GM18520 (cell line): ENCODE data around the gene RAD18.

Source experiments
- ATAC-seq: cut with Tn5 transposase; IDR thresholded peaks from one replicate; pipeline ENCODE4 v1.9.1; 2021; ENCODE audit not compliant: unreplicated experiment

The RAD18 gene, protein sequence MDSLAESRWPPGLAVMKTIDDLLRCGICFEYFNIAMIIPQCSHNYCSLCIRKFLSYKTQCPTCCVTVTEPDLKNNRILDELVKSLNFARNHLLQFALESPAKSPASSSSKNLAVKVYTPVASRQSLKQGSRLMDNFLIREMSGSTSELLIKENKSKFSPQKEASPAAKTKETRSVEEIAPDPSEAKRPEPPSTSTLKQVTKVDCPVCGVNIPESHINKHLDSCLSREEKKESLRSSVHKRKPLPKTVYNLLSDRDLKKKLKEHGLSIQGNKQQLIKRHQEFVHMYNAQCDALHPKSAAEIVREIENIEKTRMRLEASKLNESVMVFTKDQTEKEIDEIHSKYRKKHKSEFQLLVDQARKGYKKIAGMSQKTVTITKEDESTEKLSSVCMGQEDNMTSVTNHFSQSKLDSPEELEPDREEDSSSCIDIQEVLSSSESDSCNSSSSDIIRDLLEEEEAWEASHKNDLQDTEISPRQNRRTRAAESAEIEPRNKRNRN

DNA sequence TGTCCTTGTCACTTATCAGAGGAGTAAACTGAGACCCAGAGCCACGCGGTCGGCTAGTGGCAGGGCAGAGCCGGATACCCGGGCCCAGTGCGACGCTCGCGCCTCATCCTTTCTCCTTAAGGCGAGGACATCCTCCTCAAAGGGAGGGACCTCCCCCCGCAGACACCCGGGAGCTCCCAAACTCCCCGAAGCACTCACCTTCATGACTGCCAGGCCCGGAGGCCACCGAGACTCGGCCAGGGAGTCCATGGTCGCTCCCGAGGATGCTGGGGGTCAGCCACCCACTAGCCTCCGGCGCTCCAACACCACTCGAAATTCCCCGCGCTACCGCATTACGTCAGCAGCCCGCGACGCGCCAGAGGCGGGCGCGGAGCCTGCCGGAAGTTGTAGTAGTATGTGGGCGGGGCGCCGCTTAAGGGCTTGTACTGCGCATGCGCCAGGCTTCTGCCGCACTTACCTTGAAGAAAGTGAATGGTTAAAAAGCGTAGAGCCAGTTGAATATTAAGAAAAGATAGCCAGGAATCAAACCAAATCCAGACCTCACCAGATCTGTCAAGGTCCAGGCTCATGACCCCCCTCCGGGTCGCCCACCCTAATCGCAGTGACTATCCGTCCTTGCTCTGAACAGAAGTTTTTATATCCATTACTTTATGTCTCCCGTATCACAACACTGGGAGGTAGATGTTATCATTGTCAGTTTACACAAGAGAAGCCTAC lies at the start of gene RAD18:
Gene RAD18 (minus strand): TSS at position 336 of the 717 bp plus-strand sequence. CDS start 87 bp downstream, at position 249.
- ATAC-seq, result peak; percentile 97

DNA sequence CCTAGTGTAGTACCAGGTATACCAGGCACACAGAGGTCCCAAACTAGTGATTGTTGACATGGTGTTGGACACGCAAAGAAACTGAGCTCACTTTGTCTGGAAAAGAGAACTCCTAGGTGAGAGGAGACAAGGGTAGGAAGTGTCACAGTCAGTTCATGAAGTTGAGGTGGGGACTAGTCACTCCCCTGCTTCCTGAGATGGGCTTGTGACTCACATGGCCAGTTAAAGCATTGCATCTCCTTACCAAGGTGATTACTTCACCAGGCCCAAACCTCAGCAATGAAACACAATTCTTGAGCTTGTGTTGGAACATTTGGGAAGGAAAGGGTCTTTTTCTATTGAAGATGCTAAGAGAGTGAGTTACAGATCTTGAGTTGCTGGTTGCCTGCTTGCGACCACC lies 49.2 kb upstream of the RAD18 start:
- no peak for ATAC-seq

DNA sequence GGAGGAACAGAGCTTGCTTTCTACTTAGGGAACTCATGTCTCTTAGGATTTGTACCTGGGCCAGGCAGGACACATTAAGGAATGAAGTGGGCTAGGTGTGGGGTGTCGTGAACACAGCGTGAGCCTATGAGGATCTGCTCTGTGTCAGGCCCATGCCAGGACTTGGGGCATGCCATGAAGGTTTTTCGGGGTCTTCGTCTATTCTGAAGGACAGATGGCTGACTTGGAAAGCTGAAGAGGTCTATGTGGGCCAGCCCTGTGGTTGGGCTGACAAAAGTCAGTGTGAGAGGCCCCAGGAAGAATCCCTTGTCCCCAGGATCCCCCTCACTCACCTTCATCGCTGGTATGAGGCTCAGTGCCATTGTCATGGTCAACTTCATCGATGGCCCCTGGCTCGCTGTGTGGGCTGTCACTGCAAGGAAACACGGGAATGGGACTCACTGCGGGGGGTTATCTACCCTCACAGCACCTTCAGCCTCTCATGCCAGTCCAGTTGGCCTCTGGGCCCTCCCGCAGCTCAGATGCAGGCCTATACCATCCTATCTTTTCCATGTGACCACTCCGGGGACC lies 46.8 kb upstream of the RAD18 start:
- no peak for ATAC-seq

- ATAC-seq, result no peak
Observed at GRCh38 chr3:9008550-9009255, 45.4 kb upstream of the RAD18 start.

DNA sequence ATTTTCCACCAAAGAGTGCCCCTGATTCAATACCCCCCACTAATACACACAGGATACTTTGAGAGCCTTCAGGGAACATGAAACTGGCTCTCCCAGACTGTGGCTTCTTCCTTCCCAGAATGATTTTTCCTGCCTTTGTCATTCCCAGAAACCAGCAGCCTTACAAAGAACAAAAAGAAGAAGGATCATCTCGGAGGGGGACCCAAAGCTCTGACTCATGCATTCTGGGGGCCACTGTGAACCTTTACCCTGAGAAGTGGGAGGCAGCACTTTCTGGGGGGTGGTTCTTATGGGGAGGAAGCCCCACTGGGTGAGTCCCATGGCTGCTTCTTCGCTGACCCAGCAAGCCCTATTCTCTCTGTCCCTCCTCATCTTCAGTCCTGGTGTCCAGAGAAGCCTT lies 44.7 kb upstream of the RAD18 start:
- no peak for ATAC-seq

GRCh38 chr3:9007213-9007612 lies 43.9 kb upstream of the RAD18 start:
- ATAC-seq, result no peak

DNA sequence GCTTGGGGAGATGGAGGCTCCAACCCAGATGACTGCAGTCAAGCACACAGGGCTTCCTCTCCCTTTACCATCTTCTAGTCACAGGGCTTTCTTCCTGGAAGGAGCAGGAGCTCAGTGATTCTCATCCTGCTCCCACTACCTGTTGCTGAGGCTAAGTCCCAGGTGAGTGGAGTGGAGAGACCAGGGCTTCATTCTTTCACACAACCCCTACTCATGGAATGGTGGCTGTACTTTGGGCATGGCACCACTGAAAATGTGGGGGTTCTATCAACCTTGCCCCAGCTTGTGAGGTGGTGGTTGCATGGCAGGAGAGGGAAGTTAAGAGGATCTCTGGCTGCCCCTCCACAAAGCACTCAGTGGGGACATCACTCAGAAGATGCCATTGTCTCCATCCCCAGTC lies 36.8 kb upstream of the RAD18 start:
- ATAC-seq, result no peak

DNA sequence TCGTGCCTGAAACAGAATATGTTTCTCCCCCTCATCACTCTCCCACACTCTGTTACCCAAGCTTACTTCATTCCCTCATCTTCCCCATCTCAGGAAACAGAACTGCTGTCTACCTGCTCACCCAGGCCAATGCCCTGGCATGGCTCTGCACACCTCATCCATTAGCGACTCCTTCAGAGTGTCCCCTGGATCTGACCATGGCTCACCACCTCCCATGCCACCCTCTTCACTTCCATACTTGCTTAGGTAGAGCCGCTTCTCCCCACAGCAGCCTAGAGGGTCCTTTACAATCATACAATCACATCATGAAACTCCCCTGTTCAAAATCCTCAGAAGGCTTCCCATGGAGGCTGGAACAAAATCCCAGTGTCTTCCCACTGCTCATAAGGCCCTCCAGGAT lies 33.9 kb upstream of the RAD18 start:
- no peak for ATAC-seq

DNA sequence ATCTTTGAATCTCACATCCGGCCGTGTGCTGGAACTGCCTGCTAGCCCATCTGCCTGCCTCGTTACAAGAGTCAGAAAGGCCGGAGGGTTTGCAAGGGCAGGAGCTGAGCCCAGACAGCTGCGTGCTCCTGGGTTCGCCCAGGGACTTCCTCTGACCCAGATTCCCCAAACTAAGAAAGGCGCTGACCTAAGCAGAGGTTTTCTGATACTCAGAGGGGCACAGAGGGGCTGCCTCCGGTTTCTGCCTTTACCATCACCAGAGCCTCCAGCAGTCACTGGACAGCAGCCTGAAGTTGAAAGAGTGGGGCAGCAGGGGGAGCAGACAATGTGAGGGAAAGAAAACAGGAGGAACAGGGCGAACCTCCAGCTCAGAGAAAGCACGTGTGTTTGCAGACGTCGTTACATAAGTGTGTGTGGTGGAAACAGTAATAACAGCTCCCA lies 33.4 kb upstream of the RAD18 start:
- no peak for ATAC-seq

- ATAC-seq, result no peak
Observed at GRCh38 chr3:8996216-8996615, 32.9 kb upstream of the RAD18 start.

DNA sequence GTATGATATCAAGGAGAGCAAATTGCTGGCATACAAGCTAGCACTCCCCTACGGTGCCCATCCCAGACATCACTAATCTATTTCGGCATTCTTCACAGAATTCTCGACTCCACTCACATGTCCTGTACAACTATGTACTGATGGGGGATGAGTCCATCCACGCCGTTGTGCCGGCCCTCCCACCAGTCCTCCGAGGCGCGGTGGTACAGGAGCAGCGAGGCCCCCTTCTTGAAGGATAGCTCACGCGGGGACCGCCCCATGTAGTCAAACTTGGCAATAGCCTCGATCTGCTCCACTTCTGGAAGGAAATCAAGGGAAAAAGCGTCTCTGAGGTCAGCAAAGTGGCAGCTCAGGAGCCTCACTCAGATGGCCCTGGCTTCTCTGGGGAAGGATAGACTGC lies 31.0 kb upstream of the RAD18 start:
- ATAC-seq, result no peak

GRCh38 chr3:8993331-8993730 lies 30.1 kb upstream of the RAD18 start:
- ATAC-seq, result no peak

- ATAC-seq, result no peak
Observed at GRCh38 chr3:8992854-8993253, 29.6 kb upstream of the RAD18 start.

DNA sequence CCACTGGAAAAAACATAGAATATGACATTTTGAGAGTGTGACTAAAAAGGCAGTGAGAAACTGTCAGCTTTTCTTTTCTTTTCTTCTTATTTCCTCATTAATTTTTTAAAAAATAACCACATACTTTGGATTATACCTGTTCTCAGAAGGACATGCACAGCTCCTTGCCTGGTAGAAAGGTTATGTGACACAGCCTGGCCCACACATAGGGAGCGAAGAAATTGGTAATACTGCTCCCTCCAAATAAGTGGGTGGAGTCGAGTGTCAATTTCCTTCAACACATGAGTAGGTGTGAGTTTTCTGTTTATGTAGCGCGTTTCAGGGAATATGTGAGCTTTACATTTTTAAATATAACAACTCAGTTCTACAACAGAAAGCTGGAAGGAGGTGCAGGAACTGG lies 28.9 kb upstream of the RAD18 start:
- ATAC-seq, result no peak

DNA sequence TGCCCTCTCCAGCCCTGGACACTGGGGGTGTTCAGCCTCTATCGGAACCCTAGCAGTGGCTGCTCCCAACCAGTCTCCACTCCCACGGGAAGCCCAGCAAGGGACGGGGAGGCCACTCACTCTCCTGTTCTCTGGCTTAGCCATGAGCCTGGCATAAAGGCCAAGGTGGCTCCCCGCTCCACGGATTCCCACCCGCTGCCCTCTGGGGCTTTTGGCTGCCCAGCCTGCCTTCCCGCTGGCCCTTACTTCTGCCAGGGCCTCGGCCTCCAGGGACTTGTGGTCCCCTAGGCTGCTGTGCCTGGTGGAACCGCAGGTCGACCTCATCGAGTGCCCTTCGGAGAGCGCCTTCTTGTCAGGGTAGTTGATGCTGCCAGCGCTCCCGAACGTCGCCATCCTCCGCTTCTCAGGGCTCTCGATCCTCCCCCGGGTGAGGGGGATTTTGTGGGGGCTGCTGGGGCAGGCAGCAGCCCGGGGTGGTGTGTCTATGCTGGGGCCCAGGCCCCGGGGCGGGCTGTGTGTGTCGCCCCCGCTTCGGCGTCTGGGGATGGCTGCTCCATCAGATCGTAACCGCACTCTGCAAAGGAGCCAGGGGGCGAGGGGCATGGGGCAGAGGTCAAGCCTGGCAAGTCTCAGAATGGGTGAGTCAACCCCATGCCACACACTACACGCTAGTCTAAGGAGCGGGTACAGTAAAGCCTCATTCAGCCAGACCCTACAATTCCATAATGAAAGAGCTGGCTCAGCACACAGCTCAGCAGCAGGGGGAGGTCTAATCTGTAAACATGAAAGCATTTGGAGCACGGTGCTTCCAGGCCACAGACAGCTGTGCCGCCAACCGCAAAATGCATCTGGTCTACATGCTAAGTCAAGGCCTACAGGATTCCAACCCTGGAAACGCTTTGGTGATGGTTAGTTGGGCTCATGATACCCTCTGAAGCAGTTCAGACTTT lies 27.3 kb upstream of the RAD18 start:
- no peak for ATAC-seq

DNA sequence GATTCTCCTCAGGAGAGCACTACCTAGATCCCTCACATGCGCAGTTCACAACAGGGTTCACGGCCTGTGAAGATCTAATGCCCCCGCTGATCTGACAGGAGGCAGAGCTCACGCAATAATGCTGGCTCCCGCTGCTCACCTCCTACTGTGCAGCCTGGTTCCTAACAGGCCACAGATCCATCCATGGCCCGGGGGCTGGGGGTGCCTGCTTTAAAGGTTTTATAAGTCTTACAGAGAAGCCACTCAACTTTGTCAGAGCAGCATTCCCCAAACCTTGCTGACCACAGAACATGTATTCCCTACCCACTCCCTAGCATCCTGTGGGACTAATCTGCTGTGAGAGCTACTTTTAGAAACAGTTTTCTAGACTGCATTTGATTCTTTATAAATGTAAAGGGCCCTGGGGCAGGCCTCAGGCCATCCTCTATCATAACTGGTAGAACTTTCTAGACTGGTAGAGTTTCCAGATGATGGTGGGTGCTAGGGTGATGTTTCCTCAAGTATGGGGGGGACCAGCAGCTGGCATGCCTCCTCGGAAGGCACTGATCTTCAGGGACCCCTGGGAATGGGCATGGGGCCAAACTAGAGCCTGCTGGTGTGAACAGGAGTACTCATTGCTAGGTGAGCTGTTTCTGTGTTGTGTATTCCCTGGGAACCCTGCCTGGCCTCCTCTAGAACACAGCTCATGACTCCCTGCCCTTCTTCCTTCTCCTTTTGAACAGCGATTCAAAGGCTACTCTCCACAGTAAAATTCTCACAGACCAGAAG lies 25.7 kb upstream of the RAD18 start:
- ATAC-seq, result no peak

DNA sequence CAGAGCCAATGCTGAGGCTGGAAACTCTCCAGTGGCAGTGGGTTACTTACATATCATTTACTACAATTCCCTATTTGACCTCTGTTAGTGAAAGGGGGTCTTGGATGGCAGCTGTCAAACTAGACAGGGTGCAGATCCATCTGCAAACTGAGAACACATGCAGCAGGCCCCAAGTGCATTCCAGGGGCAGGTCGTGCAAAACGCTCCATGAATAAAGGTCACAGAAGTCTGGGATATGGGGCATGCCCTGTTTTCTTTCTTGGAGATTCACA lies 25.0 kb upstream of the RAD18 start:
- ATAC-seq, result no peak

DNA sequence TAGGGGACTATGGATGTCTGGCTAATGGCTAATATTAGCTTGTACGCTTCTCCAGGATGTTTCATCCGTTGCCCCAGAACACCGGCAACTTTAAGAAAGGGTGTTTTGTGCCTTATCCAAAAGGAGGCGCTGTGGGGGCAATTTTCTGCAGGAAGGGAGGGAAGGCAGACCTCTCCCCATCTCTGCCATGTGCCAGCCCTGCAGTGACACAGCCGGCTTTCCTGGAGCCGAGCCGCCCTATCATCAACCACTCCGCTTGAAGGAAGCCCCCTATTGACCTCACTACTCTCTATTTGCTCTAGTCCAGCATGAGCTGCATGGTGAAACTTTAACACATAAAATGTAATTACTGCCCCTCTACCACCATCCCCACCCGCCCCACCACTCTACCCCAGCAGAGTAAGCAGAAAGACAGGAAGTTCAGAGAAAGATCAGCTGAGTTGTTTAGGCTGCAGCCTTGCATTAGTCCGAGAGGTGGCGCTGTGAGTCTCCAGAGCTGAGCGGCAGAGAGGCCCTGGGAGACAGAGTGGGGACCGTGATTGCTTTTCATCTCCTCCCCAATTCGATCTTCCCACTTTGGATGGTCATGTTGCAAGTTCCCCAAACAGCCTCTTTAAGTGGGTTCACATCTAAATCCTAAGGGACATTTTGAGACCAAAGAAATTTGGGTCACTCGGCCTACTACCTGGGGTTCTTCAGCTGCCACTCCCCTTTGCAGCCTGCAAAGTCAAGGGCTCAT lies 24.5 kb upstream of the RAD18 start:
- ATAC-seq, result no peak

GRCh38 chr3:8987226-8987625 lies 24.0 kb upstream of the RAD18 start:
- no peak for ATAC-seq
